Measurements from ENCODE around the gene MAP2K6. TPM values are rescaled to one million over a fixed set of nuclear protein-coding genes. Genes with fewer than 3 reads are reported as not detected.

MAP2K6 gene
- total RNA-seq, 1 experiment from 2014 or later, result 9.6 TPM

DNA sequence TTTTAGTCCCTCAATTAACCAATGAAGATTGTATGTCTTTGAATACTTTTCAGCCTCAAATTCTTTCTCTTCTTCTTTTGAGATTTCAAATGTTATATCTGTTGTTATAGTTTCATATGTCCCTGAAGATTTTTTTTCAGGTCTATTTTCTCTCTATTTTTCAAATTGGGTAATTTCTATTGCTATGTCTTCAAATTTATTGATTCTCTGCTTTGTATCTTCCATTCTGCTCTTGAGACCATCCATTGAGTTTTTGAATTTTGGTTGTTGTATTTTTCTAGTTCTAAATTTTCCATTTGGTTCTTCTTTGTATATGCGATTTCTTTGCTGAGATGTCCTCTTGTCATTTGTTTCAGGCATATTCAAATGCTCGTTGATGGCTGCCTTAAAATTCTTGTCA, 26.7 kb downstream of the MAP2K6 start:
- Mint-ChIP-seq H3K4me3 (ENCODE audit: unreplicated experiment) (no peak overlapping the region), H3K27me3 (ENCODE audit: insufficient read depth, unreplicated experiment) (no peaks in the 10 kb centered on the region), H3K4me1 (ENCODE audit: low read depth, unreplicated experiment) (peaks cover 6% of the 10 kb centered on the region), H3K9me3 (ENCODE audit: unreplicated experiment) (no peaks in the 10 kb centered on the region), H3K36me3 (ENCODE audit: insufficient read depth, unreplicated experiment) (no peaks in the 10 kb centered on the region), H3K27ac (ENCODE audit: unreplicated experiment) (no peak overlapping the region)
- H3K4me3 ChIP-seq (ENCODE audit: low read depth, low read length), result no peak overlapping the region
- H3K4me1 ChIP-seq, result peaks cover 9% of the 10 kb centered on the region; the same call in 1 of the 2 replicates
- intact Hi-C loops (cut with micrococcal nuclease; ENCODE audit: unreplicated experiment), result no loop called here
- no TSS peak for BruUV-seq (replicated peaks)
- no peaks in the 10 kb centered on the region for H3K27me3 ChIP-seq (replicated peaks; ENCODE audit: control insufficient read depth, insufficient read depth, low read length)
- H3K36me3 ChIP-seq (ENCODE audit: control insufficient read depth, insufficient read depth, low read length), result no peaks in the 10 kb centered on the region
- ChIA-PET CTCF (no interaction called here), POLR2A (no interaction called here)
- TF ChIP-seq, protein P1, sequence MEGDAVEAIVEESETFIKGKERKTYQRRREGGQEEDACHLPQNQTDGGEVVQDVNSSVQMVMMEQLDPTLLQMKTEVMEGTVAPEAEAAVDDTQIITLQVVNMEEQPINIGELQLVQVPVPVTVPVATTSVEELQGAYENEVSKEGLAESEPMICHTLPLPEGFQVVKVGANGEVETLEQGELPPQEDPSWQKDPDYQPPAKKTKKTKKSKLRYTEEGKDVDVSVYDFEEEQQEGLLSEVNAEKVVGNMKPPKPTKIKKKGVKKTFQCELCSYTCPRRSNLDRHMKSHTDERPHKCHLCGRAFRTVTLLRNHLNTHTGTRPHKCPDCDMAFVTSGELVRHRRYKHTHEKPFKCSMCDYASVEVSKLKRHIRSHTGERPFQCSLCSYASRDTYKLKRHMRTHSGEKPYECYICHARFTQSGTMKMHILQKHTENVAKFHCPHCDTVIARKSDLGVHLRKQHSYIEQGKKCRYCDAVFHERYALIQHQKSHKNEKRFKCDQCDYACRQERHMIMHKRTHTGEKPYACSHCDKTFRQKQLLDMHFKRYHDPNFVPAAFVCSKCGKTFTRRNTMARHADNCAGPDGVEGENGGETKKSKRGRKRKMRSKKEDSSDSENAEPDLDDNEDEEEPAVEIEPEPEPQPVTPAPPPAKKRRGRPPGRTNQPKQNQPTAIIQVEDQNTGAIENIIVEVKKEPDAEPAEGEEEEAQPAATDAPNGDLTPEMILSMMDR (IDR thresholded peaks at IDR 0.05; ENCODE audit: insufficient read depth in 1 of 2, low read depth in 1 of 2, low read length in 1 of 2, severe bottlenecking in 1 of 2, unreplicated experiment in 1 of 2), result no peak
- no peak for DNase-seq
- H3K9me3 ChIP-seq, result no peaks in the 10 kb centered on the region

DNA sequence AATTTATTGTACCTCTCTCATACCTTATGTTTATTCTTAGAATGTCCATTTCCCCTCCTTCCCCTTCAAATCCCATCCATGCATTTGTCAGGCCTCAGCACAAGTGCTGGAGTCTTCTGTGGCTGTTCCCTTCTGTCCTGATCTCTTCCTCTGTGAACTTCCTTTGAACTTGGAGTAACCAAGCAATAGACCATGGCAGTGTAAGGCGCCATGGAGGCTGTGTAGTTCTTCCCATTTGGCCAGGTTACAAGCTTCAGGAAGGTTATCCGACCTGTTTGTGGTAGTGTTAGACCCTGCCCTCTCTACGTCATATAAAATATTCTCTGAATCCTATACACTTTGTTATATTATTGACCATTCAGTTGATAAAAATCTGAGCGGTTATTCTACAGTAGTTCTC, 28.6 kb downstream of the MAP2K6 start:
- Histone ChIP-seq H3K27me3 (replicated peaks; ENCODE audit: control insufficient read depth, insufficient read depth, low read length) (no peaks in the 10 kb centered on the region), H3K4me3 (ENCODE audit: low read depth, low read length) (no peak overlapping the region), H3K36me3 (ENCODE audit: control insufficient read depth, insufficient read depth, low read length) (no peaks in the 10 kb centered on the region; the same call in 1 of the 2 replicates), H3K4me1 (peaks cover 9% of the 10 kb centered on the region; the same call in 1 of the 2 replicates), H3K9me3 (no peaks in the 10 kb centered on the region)
- DNase-seq, result no peak
- ChIA-PET CTCF (no interaction called here), POLR2A (interaction anchor here (0.6 kb wide), 1 partner anchor 59 kb away, joined by 9 read pairs; no protein-coding TSS in a partner anchor)
- no TSS peak for BruUV-seq (replicated peaks)
- TF ChIP-seq, protein P1 (IDR thresholded peaks at IDR 0.05; ENCODE audit: insufficient read depth in 1 of 2, low read depth in 1 of 2, low read length in 1 of 2, severe bottlenecking in 1 of 2, unreplicated experiment in 1 of 2), result no peak
- Mint-ChIP-seq H3K4me1 (ENCODE audit: low read depth, unreplicated experiment) (no peaks in the 10 kb centered on the region), H3K36me3 (ENCODE audit: insufficient read depth, unreplicated experiment) (peaks cover 6% of the 10 kb centered on the region), H3K27me3 (ENCODE audit: insufficient read depth, unreplicated experiment) (no peaks in the 10 kb centered on the region), H3K4me3 (ENCODE audit: unreplicated experiment) (no peak overlapping the region), H3K9me3 (ENCODE audit: unreplicated experiment) (no peaks in the 10 kb centered on the region), H3K27ac (ENCODE audit: unreplicated experiment) (no peak overlapping the region)
- intact Hi-C loops (cut with micrococcal nuclease; ENCODE audit: unreplicated experiment), result no loop called here

DNA sequence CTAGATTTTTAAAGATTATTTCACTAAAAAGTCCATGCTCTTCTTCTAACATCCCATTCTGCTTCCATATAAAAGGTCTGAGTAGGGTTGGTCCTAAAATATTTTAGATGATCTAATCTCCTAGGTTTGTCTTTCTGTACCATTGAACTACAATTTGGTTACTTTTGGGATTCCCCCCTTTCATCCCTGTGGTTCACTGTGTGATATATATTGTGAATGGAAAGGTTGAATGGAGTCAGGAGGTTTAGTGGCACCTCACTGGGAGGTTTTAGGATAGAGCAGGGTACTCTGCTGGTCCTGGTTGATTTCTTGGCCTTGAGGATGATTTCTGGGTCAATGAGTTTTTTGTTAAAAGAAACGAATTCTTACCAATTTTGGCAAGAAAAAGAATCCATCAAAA, 29.5 kb downstream of the MAP2K6 start:
- no peaks in the 10 kb centered on the region for H3K9me3 Mint-ChIP-seq (ENCODE audit: unreplicated experiment)
- H3K4me1 ChIP-seq, result peaks cover 9% of the 10 kb centered on the region; the same call in 1 of the 2 replicates
- TF ChIP-seq, protein P1 (IDR thresholded peaks at IDR 0.05; ENCODE audit: insufficient read depth in 1 of 2, low read depth in 1 of 2, low read length in 1 of 2, severe bottlenecking in 1 of 2, unreplicated experiment in 1 of 2), result no peak
- no TSS peak for BruUV-seq (replicated peaks)
- no peak for DNase-seq
- H3K27me3 ChIP-seq (replicated peaks; ENCODE audit: control insufficient read depth, insufficient read depth, low read length), result no peaks in the 10 kb centered on the region
- no peaks in the 10 kb centered on the region for H3K4me1 Mint-ChIP-seq (ENCODE audit: low read depth, unreplicated experiment)
- POLR2A ChIA-PET, result no interaction called here
- CTCF ChIA-PET, result no interaction called here
- H3K27ac Mint-ChIP-seq (ENCODE audit: unreplicated experiment), result no peak overlapping the region
- no peaks in the 10 kb centered on the region; the same call in 1 of the 2 replicates for H3K36me3 ChIP-seq (ENCODE audit: control insufficient read depth, insufficient read depth, low read length)
- H3K27me3 Mint-ChIP-seq (ENCODE audit: insufficient read depth, unreplicated experiment), result no peaks in the 10 kb centered on the region
- intact Hi-C loops (cut with micrococcal nuclease; ENCODE audit: unreplicated experiment), result no loop called here
- H3K4me3 Mint-ChIP-seq (ENCODE audit: unreplicated experiment), result no peak overlapping the region
- H3K9me3 ChIP-seq, result no peaks in the 10 kb centered on the region
- H3K4me3 ChIP-seq (ENCODE audit: low read depth, low read length), result no peak overlapping the region
- H3K36me3 Mint-ChIP-seq (ENCODE audit: insufficient read depth, unreplicated experiment), result peaks cover 6% of the 10 kb centered on the region
